HTERT RPE-1 (cell line): ENCODE measurements around the gene SH3BP5.

Source experiments
- in situ Hi-C: fragments of 300-500 bp; cut with MboI; formaldehyde crosslinking; loops from 4 replicates; pipeline ENCODE4 v1.14.3; 2020; ENCODE audit warnings: low sequenced_read_pairs

Gene SH3BP5

DNA sequence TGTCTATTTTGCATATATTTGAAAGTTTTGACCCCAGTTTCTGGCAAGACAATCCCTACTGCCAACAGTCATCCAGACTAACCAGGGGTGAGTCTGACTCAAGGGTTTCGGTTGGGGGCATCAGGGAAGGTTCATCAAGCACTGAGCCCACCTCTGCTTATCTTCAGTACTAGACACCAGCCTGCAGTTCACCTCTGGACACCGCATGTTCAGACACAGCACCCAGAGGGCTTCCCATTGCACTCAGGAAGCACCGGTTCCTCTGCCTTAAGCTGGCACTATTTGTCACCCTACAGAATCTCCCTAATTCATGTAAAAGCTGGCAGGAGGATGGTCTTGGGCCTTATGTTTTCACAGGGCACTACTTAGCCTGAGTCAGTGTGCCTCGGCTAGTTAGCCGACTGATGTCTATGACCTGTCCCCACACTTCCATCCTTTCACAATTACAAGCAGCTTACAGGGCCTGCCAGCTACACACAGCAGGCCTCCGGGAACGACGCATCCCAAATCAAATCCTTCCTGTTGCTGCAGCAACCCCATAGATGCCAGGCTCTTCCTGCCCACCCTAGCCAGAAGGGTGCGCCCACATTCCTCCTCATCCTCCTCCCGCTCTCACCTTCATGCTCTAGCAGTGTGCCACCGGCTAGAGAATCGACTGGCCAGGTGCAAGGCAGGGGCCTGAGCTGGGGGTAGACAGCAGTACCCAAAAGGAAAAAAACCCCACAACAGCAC is 52.5 kb downstream of the SH3BP5 start:
- in situ Hi-C loops: no loop called here

DNA sequence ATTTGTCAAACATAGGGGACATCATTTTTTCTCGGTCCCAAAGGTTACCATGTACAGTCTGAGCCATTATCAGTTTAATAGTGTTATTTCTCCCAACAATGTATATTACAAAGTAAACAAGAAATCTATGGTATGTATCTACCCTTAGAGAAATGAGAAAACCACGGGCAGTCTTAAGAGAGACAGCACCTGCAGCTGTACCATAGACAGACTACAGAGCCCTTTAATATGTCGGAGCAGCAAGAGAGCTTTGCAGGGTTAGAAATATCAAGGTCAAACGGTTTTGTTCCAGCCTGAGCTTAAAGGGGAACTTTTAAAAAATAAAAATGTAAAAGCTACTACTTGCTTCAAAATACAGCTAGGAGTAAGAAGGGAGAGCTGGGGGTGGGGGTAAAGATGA is 53.2 kb downstream of the SH3BP5 start:
- in situ Hi-C loops: no loop called here

DNA sequence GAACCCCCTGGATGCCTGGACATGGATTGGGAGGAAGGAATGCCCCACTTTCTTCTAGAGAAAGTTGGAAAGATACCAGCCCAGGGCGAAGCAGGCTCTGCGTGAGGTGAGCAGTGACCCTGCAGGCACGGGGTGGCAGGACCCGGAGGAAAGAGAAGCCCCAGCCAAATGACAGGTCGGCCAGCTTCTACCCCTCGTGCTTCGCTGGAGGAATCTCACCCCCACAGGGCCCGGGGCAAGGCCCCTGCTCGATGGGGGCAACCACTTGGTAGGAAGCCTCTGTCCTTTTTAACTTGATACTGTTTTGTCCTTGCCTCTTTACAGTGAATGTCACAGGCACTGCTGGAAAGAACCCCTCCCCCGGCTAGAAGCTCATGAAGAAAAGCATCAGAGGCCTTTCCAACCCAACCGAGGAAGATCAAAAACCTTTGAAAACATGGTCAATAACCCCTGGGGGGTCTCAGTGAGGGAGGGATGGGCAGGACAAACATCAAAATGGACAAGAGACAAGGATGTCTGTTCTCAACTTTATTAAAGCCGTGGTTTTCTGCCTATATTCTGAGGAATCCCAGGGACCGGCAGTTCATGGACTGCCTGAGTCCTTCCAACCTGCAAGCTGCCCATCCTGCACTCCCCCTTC is 54.4 kb downstream of the SH3BP5 start:
- in situ Hi-C loops: no loop called here

DNA sequence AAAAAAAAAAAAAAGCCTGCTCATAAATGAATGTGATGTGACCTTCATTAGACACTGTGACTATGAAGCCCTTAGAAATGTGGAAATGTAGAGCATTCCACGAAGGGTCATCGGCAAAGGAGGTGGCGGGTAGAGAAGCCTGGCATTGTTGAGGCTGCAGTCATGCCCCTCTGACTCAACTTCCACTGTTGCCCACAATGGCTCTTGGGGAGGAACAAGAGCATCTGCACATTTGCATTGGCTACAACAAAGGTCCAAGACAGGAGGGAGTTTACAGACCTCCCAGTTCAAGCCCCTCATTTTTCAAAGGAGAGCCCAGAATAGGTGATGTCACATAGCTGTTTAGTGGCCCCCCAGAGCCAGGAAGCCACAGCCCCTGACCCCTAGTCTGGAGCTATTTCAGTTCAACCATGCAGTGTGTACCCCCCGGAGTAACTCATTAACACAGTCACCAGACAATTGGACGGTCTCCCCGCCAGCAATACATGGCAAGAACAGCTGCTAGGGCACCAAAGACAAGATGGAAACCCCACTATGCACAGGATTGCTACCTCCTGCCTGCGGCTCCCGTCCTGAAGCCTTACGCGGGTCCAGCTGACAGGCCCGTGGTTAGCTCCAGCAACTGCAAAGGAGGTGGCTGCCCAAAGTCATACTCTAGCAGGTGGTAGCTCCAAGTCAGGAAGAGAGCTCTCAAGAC is 56.2 kb downstream of the SH3BP5 start:
- in situ Hi-C loops: no loop called here

DNA sequence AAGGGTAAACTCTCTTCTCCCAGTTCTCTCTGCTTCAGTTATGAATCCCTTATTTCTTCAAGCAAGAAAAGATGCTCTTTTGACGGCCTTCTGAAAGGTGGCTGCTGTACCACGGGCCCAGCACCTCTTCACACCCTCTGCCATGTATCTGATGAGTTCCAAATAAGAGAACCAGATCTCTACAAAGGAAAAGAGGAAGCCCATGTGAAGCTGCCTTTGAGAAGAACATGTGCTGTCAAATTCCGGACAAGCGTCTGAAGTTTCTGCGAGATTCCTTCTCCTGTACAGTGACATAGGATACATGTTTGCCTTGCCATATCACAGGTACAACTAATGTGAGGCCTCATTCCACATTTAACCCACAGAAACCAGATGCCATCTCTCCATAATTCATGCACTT is 59.2 kb downstream of the SH3BP5 start:
- in situ Hi-C loops: no loop called here

DNA sequence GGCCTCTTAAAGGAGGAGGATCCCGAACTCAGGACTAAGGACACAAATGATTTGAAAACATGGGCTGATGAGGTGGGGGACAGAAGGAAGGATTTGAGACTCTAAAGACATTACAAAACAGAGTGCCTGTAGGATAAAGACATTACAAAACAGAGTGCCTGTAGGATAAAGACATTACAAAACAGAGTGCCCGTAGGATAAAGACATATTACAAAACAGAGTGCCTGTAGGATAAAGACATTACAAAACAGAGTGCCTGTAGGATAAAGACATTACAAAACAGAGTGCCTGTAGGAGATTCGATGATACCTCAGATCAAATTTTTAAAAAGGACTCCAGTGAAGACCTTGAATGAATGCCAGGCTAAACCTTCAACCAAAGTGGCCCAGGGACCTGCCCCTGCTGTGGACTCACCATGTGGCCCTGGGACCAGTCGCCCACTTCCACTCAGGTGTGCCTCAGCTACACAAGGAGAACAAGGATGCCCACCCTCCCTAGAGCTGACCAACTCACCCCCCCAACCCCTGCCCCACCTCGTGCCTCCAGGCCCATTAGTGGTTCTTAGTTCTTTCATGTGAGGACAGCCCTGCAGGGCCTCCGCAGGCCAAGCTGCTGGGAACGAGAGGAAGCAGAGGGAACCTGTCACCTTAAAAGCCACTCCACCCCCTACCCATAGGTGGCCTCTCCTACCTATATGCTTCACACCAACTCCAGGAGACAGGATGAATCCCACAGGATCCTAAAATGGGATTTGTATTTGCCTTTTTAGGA is 59.8 kb downstream of the SH3BP5 start:
- in situ Hi-C loops: no loop called here

GRCh38 chr3:15271785-15272381 is 60.5 kb downstream of the SH3BP5 start:
- in situ Hi-C loops: no loop called here

GRCh38 chr3:15271030-15271429 is 61.4 kb downstream of the SH3BP5 start:
- in situ Hi-C loops: no loop called here

DNA sequence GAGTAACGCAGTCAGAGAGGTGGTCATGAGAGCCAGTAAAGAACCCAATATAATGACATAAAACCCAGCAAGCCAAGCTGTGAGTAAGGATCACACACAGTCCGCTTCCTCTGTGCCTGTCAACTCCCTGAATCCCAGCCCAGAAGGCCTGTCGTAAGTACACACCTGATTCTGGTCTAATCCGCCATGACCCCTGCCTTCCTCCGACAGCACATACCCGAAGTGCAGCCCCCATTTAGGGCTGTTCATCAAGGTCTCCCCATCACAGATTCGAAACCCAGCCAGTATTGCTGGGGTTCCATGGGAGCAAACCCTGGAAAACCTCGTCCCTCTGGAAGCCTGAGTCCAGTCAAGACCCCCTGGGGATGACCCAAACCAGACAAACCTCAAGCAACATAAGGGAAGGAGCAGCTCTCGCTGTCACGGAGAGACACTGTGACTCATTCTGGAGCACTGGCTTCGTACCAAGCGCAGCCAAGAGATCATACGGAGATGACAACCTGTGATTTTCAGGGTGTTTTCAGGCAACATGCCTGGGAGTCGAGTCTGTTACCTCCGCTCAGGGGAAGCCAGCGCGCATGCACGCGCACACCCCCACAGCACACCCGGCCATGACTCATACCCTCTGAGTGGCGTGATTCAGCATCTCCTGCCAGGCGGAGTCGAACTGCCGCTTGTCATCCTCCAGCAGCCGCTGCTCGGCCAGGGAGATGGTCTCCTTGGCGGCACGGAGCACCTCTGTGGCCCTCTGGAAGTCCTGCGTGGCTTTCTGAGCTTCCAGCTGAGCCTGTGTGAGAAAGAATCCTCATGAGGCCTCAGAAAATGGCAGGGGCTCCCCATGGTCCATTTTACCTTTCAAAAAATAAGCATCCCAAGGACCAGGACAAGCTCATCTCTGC is 63.0 kb downstream of the SH3BP5 start:
- in situ Hi-C loops: no loop called here

- in situ Hi-C loops: no loop called here
Observed at GRCh38 chr3:15268033-15268631, 64.3 kb downstream of the SH3BP5 start.

DNA sequence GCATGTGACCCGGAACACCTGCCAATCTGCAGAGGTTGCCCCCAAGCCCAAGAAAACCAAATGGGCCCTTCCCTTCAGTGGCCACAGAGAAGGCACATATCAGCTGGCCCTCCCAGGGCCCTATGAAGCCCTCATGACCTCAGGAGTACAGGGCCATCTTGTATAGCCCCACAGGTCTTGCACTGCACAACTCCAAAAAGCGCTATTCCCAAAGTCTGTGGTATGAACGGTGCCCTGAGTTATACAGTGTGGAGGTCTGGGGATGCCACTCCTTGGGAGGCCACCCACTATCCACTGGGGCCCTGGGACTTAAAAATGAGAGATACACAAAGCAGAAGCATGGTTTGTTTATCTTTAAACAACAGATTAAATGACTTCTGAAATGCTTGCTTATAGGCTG is 64.9 kb downstream of the SH3BP5 start:
- in situ Hi-C loops: no loop called here

GRCh38 chr3:15266510-15267376 is 65.6 kb downstream of the SH3BP5 start:
- in situ Hi-C loops: no loop called here

DNA sequence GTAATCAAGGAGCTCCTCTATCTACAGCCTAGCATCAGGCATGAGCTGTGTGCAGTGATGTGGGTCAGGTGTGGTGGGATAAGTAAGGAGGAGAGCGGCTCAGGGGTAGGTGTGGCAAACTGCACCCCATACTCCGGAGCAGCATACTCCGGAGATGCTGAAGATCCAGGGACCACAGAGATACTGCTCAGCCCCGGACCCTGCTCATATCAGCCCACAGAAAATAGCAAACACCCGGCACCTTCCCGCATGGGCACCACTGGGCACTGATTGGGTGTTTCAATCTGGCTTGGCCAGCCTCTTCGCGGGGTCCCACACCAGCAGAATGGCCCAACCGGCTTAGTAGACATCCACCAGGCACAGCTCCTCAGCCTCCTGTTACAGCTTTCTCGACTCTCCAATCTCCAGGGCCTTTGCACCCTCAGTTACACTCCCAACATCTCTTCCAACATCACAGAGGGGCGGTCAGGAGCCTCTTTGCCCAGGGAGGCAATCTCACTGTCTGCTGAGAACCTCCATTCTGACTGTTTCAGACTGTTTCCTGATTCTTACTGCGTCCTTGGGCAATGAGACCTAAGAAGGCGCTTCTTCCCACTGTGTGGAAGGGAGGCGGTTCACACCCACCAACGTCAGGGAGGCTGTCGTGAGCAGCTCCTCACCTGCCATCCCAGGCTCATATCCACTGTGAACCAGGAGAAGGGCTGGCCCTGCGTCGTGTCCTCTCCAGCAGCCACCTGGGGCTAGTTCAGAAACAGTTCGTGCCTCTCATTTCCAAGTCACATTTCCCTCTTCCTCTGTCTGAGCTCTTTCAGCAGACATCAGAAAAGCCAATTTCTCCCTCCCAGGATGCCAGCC is 66.5 kb downstream of the SH3BP5 start:
- in situ Hi-C loops: no loop called here

DNA sequence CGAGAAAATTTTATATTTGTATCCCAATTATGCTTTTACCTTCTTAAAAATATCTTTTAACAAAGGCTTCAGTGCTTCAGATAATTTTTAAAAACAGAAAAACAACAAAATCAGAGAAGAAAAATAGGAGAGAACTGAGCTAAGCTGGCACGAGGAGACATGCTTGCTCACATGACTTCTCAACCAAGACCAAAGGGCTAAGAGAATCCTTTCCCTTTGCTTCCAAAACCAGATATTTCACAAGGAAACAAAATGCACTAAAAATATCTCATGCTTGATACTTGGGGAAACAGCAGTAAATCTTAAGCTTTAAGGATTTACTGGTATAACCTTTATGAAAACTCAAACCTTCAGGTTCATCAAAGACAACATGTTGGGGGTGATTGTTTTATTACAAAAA is 67.9 kb downstream of the SH3BP5 start:
- in situ Hi-C loops: no loop called here

DNA sequence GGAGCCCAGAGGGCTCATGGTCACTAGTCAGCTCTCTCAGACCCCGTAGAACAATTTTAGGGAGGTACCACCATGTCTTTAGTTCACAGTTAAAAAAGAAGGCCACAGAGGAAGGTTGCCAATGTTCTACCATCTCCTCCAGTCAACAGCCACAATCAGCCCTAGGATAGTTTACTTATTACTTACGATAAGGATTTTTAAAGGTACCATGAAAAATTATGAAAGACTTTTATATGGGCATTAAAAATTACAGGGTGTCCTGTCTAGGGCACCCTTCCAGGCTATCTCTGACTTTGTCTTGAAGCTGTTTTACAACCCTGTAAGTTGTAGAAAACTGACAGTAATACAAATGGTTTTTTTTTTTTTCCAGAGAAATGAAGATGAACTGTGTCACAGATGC is 68.5 kb downstream of the SH3BP5 start:
- in situ Hi-C loops: no loop called here

GRCh38 chr3:15263120-15263519 is 69.3 kb downstream of the SH3BP5 start:
- in situ Hi-C loops: no loop called here

- in situ Hi-C loops: no loop called here
Observed at GRCh38 chr3:15262021-15262420, 70.4 kb downstream of the SH3BP5 start.

DNA sequence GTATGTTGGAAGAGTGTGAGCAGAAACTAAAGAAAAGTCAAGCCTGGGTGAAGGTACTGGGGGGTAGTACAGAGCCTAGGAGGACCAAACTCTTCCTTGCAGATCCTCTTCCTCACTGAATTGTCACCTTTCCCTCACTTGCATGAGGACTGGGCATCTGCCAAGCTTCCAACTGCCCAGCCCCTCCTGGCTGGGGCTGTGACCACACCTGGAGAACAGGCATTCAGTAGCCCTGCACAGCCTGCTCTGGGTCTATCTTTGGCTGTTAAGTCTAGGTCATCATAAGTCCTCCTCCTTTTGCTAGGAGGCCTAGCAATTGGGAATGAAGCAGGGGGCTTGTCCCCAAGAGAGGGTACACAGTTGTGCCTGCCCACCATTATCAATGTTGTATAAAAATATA is 71.1 kb downstream of the SH3BP5 start:
- in situ Hi-C loops: no loop called here
